Stomach (tissue), 9 donors: ENCODE results near the gene LDLRAD2. TPM values are rescaled to one million over a fixed set of nuclear protein-coding genes. Genes with fewer than 3 reads are reported as not detected.

Source experiments
- DNase-seq, 2 donors: peaks; one replicate each; pipeline versions ENCODE4 v3.0.0 to v3.0.0-alpha.2; 2013 to 2019
- H3K27ac ChIP-seq, 5 donors: fragments of 200-600 bp in 4 of 5; sonication (generic) in 4 of 5; one replicate each; pipeline ENCODE4 v1.5.1; 2013 to 2019; ENCODE audit warnings: mild to moderate bottlenecking in 1 of 5, moderate library complexity in 1 of 5
- H3K27me3 ChIP-seq, 3 donors: fragments of 200-600 bp; sonication (generic); one replicate each; pipeline ENCODE4 v1.5.1; 2017 to 2019; ENCODE audit warnings: mixed run types in 1 of 3
- H3K36me3 ChIP-seq, 4 donors: fragments of 200-600 bp; sonication (generic); 1 replicate in 3 of 4; 2 replicates in 1 of 4; pipeline ENCODE4 v1.5.1; 2016 to 2019
- H3K4me1 ChIP-seq, 4 donors: fragments of 200-600 bp; sonication (generic); one replicate each; pipeline ENCODE4 v1.5.1; 2016 to 2019
- H3K4me3 ChIP-seq, 4 donors: fragments of 200-600 bp; sonication (generic) in 3 of 4; one replicate each; pipeline ENCODE4 v1.5.1; 2016 to 2019; ENCODE audit warnings: mild to moderate bottlenecking in 1 of 4
- H3K9me3 ChIP-seq, 4 donors: fragments of 200-600 bp; sonication (generic); one replicate each; pipeline ENCODE4 v1.5.1; 2016 to 2019
- CTCF ChIP-seq, 7 experiments: fragments of 450-650 bp in 4 of 7; fragments of 200-600 bp in 3 of 7; sonication (generic) in 3 of 7; IDR thresholded peaks; one replicate each; pipeline ENCODE4 v1.5.1; 2016 to 2019; ENCODE audit warnings: antibody characterized with exemption in 7 of 7, control low read depth in 2 of 7, mild to moderate bottlenecking in 1 of 7
- EP300 ChIP-seq: sonication (generic); formaldehyde crosslinking; IDR thresholded peaks from one replicate; pipeline ENCODE4 v1.6.1; 2017; ENCODE audit warnings: antibody characterized with exemption
- POLR2A ChIP-seq, 4 donors: fragments of 450-650 bp; IDR thresholded peaks; one replicate each; pipeline ENCODE4 v1.6.1; 2016; ENCODE audit warnings: antibody characterized with exemption in 4 of 4, control low read depth in 2 of 4, mild to moderate bottlenecking in 1 of 4, moderate library complexity in 1 of 4
- POLR2AphosphoS5 ChIP-seq, 3 donors: sonication (generic); formaldehyde crosslinking; IDR thresholded peaks; one replicate each; pipeline ENCODE4 v1.6.1; 2016; ENCODE audit warnings: antibody characterized with exemption in 3 of 3
- WGBS, 5 donors: extraction: QIAGEN DNeasy Blood & Tissue Kit in 3 of 5; methylation state at CpG; one replicate each; pipeline versions ENCODE4 v1.1.5 to v1.1.7; 2013 to 2018; 5-methylcytosine and 5-hydroxymethylcytosine counted together
- intact Hi-C: fragments of 100-400 bp; cut with DNase I; formaldehyde crosslinking; loops from one replicate; pipeline ENCODE4 v1.15.1; 2023; ENCODE audit warnings: low total_unique reads
- polyA plus RNA-seq, 3 donors: library from polyadenylated mRNA; stranded (reverse); fragments of 200-250 nt; gene quantifications; one replicate each; pipeline ENCODE4 v1.2.3, GENCODE V29; 2013
- total RNA-seq, 5 donors: library from RNA; depleted of rRNA; stranded (reverse); fragments of >200 nt; gene quantifications; one replicate each; pipeline versions ENCODE4 v1.1.0 to v1.2.3, GENCODE V29; 2014 to 2016
- donor health status: healthy with polysubstance abuse.
- donor health status: Bipolar disorder and iron deficiency.
- donor health status: healthy.

Gene LDLRAD2
- total and polyA plus RNA-seq, 8 donors, result 0.72 to 2.6 (median 1.6) TPM; not detected in 3

- Histone ChIP-seq H3K27ac (peak overlapping the region in 1 of 5 donors; percentile 75), H3K36me3 (peaks cover 85 to 98% (median 95%) of the 10 kb centered on the region in 4 donors)
- intact Hi-C loops, result no loop called here
Measured at GRCh38 chr1:21859669-21860179, 47.7 kb downstream of the LDLRAD2 start.

GRCh38 chr1:21860971-21861370 is 48.9 kb downstream of the LDLRAD2 start:
- H3K9me3 ChIP-seq, result no peaks in the 10 kb centered on the region
- H3K27me3 ChIP-seq, result no peaks in the 10 kb centered on the region
- H3K27ac ChIP-seq, result peak overlapping the region in 2 of 5 donors; percentile 49 to 75
- 39 to 74% (median 66%) methylated on average over 3 of the region's 3 CpGs for WGBS, 5 donors
- no peak overlapping the region for H3K4me3 ChIP-seq
- peaks cover 85 to 98% (median 95%) of the 10 kb centered on the region in 4 donors for H3K36me3 ChIP-seq
- intact Hi-C loops, result no loop called here
- H3K4me1 ChIP-seq, result peaks cover 0 to 15% (median 3%) of the 10 kb centered on the region in 4 donors
- TF ChIP-seq CTCF (IDR thresholded peaks at IDR 0.05) (no peak), POLR2AphosphoS5 (IDR thresholded peaks at IDR 0.05) (no peak), EP300 (no peak), POLR2A (IDR thresholded peaks at IDR 0.05) (no peak)
- no peak for DNase-seq

More at GRCh38 chr1:21859669-21860179, 47.7 kb downstream of the LDLRAD2 start:
- no peak for TF ChIP-seq CTCF (IDR thresholded peaks at IDR 0.05)
- TF ChIP-seq EP300, result no peak
- TF ChIP-seq POLR2AphosphoS5 (IDR thresholded peaks at IDR 0.05), result no peak
- no peak for TF ChIP-seq POLR2A (IDR thresholded peaks at IDR 0.05)
- no peak overlapping the region for H3K4me3 ChIP-seq
- DNase-seq, result no peak
- no peaks in the 10 kb centered on the region for H3K9me3 ChIP-seq
- H3K27me3 ChIP-seq, result no peaks in the 10 kb centered on the region
- 83 to 96% (median 91%) methylated on average over 3 to 10 of the region's 10 CpGs for WGBS, 5 donors
- peaks cover 0 to 15% (median 2%) of the 10 kb centered on the region in 4 donors for H3K4me1 ChIP-seq

GRCh38 chr1:21861602-21862429 is 49.8 kb downstream of the LDLRAD2 start:
- DNase-seq, result no peak
- Histone ChIP-seq H3K4me1 (peaks cover 0 to 23% (median 6%) of the 10 kb centered on the region in 4 donors), H3K27me3 (no peaks in the 10 kb centered on the region), H3K36me3 (peaks cover 81 to 96% (median 89%) of the 10 kb centered on the region in 4 donors), H3K9me3 (no peaks in the 10 kb centered on the region), H3K27ac (peak overlapping the region in 3 of 5 donors; percentile 38 to 75 (median 49)), H3K4me3 (no peak overlapping the region)
- no peak for TF ChIP-seq EP300
- TF ChIP-seq POLR2A (IDR thresholded peaks at IDR 0.05), result no peak
- no peak for TF ChIP-seq CTCF (IDR thresholded peaks at IDR 0.05)
- TF ChIP-seq POLR2AphosphoS5 (IDR thresholded peaks at IDR 0.05), result peak in 1 of 3 donors; percentile 46
- WGBS, 5 donors, result 82 to 89% (median 87%) methylated on average over 18 to 19 of the region's 19 CpGs
- intact Hi-C loops, result no loop called here

GRCh38 chr1:21863981-21864380 is 51.9 kb downstream of the LDLRAD2 start:
- peaks cover 73 to 89% (median 79%) of the 10 kb centered on the region in 4 donors for H3K36me3 ChIP-seq
- H3K27me3 ChIP-seq, result no peaks in the 10 kb centered on the region
- TF ChIP-seq POLR2A (IDR thresholded peaks at IDR 0.05) (no peak), EP300 (no peak), POLR2AphosphoS5 (IDR thresholded peaks at IDR 0.05) (no peak), CTCF (IDR thresholded peaks at IDR 0.05) (no peak)
- peaks cover 0 to 42% (median 14%) of the 10 kb centered on the region in 4 donors for H3K4me1 ChIP-seq
- 92 to 96% (median 94%) methylated on average over 3 to 12 of the region's 12 CpGs for WGBS, 5 donors
- no peak for DNase-seq
- no peaks in the 10 kb centered on the region for H3K9me3 ChIP-seq
- intact Hi-C loops, result no loop called here
- peak overlapping the region in 3 of 5 donors; percentile 7 to 43 (median 35) for H3K27ac ChIP-seq
- H3K4me3 ChIP-seq, result no peak overlapping the region
